H1 (cell line): ENCODE results near the gene ECI2. TPM values are rescaled to one million over a fixed set of nuclear protein-coding genes. Genes with fewer than 3 reads are reported as not detected.

Experiments used
- SIX5 ChIP-seq: IDR thresholded peaks from 2 replicates; pipeline ENCODE4 v1.6.1; 2011; ENCODE audit warnings: mild to moderate bottlenecking, low read depth, low read length
- TAF1 ChIP-seq: IDR thresholded peaks from 2 replicates; pipeline ENCODE4 v1.6.1; 2011; ENCODE audit warnings: mild to moderate bottlenecking, low read depth, low read length
- polyA plus RNA-seq, 7 experiments: library from polyadenylated mRNA; depleted of rRNA in 3 of 7; stranded (reverse) in 5 of 7; unstranded in 2 of 7; fragments of >200 nt in 5 of 7; fragments of 200-250 nt in 2 of 7; gene quantifications; 1 replicate in 5 of 7; 2 replicates in 1 of 7; 4 replicates in 1 of 7; pipeline versions ENCODE4 v1.2.1 to v1.2.3, GENCODE V29; 2011 to 2013; ENCODE audit warnings: missing spikeins in 2 of 7, mixed read lengths in 2 of 7
- total RNA-seq: library from RNA; stranded (reverse); fragmentation: NEBNext Ultra II Directional; extraction: Animal tissue kit (Norgen Biotek cat#: 25700); gene quantifications from 2 replicates; pipeline ENCODE4 v1.2.1, GENCODE V29; 2021
- TF ChIP-seq, protein P1 (sequence below): IDR thresholded peaks from 2 replicates; pipeline ENCODE4 v1.6.1; 2012; ENCODE audit warnings: inconsistent platforms
- TF ChIP-seq, protein P2 (sequence below): IDR thresholded peaks from 2 replicates; pipeline ENCODE4 v1.6.1; 2011; ENCODE audit warnings: low read depth, mild to moderate bottlenecking, low read length; ENCODE audit not compliant: insufficient read depth

ECI2 gene
- total and polyA plus RNA-seq, 2 of the 8 experiments (the other 6 are each of a cell fraction or from before 2014, with no cell fraction given), result 40.4 to 70.8 TPM

DNA sequence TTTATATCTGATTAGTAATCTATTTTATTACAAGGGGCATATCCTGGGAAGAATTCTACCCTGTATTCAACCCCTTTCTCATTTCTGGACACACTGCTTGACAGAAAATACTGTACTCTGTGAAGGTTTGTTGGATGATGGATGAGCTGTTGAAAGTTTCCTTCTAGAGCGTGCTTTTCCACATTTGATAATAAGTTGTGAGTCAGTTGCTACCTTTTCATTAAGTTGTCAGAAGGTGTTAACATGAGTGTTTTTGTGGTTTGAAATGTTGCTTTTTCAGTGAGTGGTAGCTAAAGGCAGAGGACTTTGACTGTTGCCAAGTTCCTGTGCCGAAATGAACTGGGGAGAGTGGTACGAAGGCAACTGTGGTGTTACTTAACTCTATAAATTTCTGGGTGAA, 3.9 kb upstream of the ECI2 start (continued):
- TF ChIP-seq SIX5 (no peak), TAF1 (no peak)
- TF ChIP-seq, protein P1, sequence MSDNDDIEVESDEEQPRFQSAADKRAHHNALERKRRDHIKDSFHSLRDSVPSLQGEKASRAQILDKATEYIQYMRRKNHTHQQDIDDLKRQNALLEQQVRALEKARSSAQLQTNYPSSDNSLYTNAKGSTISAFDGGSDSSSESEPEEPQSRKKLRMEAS, result no peak
- TF ChIP-seq, protein P2, sequence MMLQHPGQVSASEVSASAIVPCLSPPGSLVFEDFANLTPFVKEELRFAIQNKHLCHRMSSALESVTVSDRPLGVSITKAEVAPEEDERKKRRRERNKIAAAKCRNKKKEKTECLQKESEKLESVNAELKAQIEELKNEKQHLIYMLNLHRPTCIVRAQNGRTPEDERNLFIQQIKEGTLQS, result no peak
